ENCODE results near the gene ACTL8. TPM values are rescaled to one million over a fixed set of nuclear protein-coding genes. Genes with fewer than 3 reads are reported as not detected.

The ACTL8 gene
- total and polyA plus RNA-seq, 2 of the 4 experiments (the other 2 are of a cell fraction) = under 0.01 to 0.07 TPM

DNA sequence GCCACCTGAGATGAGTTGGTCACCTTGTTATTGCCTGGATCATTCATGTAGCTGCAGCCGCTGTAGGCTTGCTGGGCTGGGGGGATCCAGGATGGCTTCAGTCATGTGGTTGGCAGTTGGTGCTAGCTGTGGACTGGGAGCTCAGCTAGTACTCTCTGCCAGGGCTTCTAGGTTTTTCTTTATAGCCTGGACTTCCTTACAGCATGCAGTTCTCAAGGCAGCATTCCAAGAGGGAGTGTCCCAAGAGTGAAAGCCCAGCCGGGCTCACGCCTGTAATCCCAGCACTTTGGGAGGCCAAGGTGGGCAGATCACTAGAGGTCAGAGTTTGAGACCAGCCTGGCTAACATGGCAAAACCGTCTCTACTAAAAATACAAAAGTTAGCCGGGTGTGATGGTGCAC lies 23.7 kb upstream of the ACTL8 start:
- no TSS peak for BruUV-seq (replicated peaks)

More for the DNA sequence above, 23.7 kb upstream of the ACTL8 start:
- intact Hi-C loops (cut with micrococcal nuclease) (no loop called here), in situ Hi-C loops (cut with MboI; ENCODE audit: low sequenced_read_pairs) (no loop called here), dilution Hi-C loops (cut with HindIII; ENCODE audit: low sequenced_read_pairs, unreplicated experiment) (no loop called here)
- H3K9me3 ChIP-seq (ENCODE audit: control insufficient read depth, insufficient read depth, low read length) = no peaks in the 10 kb centered on the region; the same call in 1 of the 2 replicates
- 60% methylated on average over 1 of the region's 5 CpGs; no CpG with 5 or more reads in 1 of the 2 experiments for WGBS, 2 experiments (ENCODE audit: extremely low coverage in 2 of 2, insufficient read length in 1 of 2)
- no peak overlapping the region for H2BK5ac ChIP-seq (ENCODE audit: low read depth, low read length, poor library complexity, severe bottlenecking)
- no peak overlapping the region for H2AK5ac ChIP-seq (ENCODE audit: low read depth, low read length)
- H2BK15ac ChIP-seq (ENCODE audit: low read depth, low read length) = no peak overlapping the region
- ATAC-seq (ENCODE audit: low read depth) = no peak
- no peak overlapping the region for H4K91ac ChIP-seq (ENCODE audit: insufficient read depth, low read depth, low read length)
- no peak overlapping the region for H2AK9ac ChIP-seq (replicated peaks; ENCODE audit: low read depth, low read length, poor library complexity)
- no peaks in the 10 kb centered on the region for H3K79me1 ChIP-seq (ENCODE audit: low read depth in 1 of 2, low read length in 2 of 2)
- no peak overlapping the region for H3K4ac ChIP-seq (ENCODE audit: low read depth, low read length)
- ChIA-PET CTCF (no interaction called here), POLR2A (ENCODE audit: unreplicated experiment) (no interaction called here)
- peaks cover 16% of the 10 kb centered on the region for H3K27me3 ChIP-seq (ENCODE audit: control insufficient read depth, insufficient read depth, low read length)
- H4K8ac ChIP-seq (ENCODE audit: low read depth in 2 of 2, low read length in 2 of 2) = no peak overlapping the region
- no peaks in the 10 kb centered on the region for H3K36me3 ChIP-seq (ENCODE audit: control insufficient read depth, insufficient read depth, low read length)
- no peaks in the 10 kb centered on the region for H4K20me1 ChIP-seq (ENCODE audit: insufficient read depth, low read length)
- H3K9me1 ChIP-seq (ENCODE audit: insufficient read depth, low read length) = no peaks in the 10 kb centered on the region
- H3K4me1 ChIP-seq (ENCODE audit: control insufficient read depth, insufficient read depth, low read length) = no peaks in the 10 kb centered on the region
- no peak overlapping the region for H3K56ac ChIP-seq (ENCODE audit: extremely low read depth, insufficient read depth, low read length)
- no peak overlapping the region for H3K9ac ChIP-seq (ENCODE audit: low read depth, low read length)
- H4K5ac ChIP-seq (ENCODE audit: low read depth, low read length) = no peak overlapping the region
- H3K14ac ChIP-seq (replicated peaks; ENCODE audit: low read depth, low read length) = no peak overlapping the region
- peak; percentile 3 for DNase-seq
- H2AFZ ChIP-seq (replicated peaks; ENCODE audit: low read length, poor library complexity) = no peak overlapping the region
- no peak overlapping the region for H3K4me3 ChIP-seq (ENCODE audit: insufficient read depth, low read depth, low read length)
- H2BK120ac ChIP-seq (ENCODE audit: low read depth, low read length) = no peak overlapping the region
- H3K4me2 ChIP-seq (ENCODE audit: low read depth, low read length) = no peak overlapping the region
- no peak overlapping the region for H3K27ac ChIP-seq (ENCODE audit: insufficient read depth, low read length)
- no peak overlapping the region for H3K23ac ChIP-seq (ENCODE audit: low read depth, low read length)
- TF ChIP-seq, protein P1, sequence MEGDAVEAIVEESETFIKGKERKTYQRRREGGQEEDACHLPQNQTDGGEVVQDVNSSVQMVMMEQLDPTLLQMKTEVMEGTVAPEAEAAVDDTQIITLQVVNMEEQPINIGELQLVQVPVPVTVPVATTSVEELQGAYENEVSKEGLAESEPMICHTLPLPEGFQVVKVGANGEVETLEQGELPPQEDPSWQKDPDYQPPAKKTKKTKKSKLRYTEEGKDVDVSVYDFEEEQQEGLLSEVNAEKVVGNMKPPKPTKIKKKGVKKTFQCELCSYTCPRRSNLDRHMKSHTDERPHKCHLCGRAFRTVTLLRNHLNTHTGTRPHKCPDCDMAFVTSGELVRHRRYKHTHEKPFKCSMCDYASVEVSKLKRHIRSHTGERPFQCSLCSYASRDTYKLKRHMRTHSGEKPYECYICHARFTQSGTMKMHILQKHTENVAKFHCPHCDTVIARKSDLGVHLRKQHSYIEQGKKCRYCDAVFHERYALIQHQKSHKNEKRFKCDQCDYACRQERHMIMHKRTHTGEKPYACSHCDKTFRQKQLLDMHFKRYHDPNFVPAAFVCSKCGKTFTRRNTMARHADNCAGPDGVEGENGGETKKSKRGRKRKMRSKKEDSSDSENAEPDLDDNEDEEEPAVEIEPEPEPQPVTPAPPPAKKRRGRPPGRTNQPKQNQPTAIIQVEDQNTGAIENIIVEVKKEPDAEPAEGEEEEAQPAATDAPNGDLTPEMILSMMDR (conservative IDR thresholded peaks at IDR 0.05; ENCODE audit: low read depth, low read length) = no peak
- TF ChIP-seq RAD21 (IDR thresholded peaks at IDR 0.05; ENCODE audit: low read length) = no peak
- no peak for TF ChIP-seq BHLHE40 (IDR thresholded peaks at IDR 0.05; ENCODE audit: low read depth, low read length)
- no peak for TF ChIP-seq RCOR1 (IDR thresholded peaks at IDR 0.05; ENCODE audit: insufficient replicate concordance, low read length)
- TF ChIP-seq, protein P2, sequence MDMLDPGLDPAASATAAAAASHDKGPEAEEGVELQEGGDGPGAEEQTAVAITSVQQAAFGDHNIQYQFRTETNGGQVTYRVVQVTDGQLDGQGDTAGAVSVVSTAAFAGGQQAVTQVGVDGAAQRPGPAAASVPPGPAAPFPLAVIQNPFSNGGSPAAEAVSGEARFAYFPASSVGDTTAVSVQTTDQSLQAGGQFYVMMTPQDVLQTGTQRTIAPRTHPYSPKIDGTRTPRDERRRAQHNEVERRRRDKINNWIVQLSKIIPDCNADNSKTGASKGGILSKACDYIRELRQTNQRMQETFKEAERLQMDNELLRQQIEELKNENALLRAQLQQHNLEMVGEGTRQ (IDR thresholded peaks at IDR 0.05; ENCODE audit: low read depth, low read length) = no peak
- TF ChIP-seq, protein P3, sequence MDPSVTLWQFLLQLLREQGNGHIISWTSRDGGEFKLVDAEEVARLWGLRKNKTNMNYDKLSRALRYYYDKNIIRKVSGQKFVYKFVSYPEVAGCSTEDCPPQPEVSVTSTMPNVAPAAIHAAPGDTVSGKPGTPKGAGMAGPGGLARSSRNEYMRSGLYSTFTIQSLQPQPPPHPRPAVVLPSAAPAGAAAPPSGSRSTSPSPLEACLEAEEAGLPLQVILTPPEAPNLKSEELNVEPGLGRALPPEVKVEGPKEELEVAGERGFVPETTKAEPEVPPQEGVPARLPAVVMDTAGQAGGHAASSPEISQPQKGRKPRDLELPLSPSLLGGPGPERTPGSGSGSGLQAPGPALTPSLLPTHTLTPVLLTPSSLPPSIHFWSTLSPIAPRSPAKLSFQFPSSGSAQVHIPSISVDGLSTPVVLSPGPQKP (IDR thresholded peaks at IDR 0.05; ENCODE audit: borderline replicate concordance, low read depth, low read length) = no peak
- TF ChIP-seq NFE2L2 (IDR thresholded peaks at IDR 0.05; ENCODE audit: low read depth, low read length) = no peak
- TF ChIP-seq MAFK (IDR thresholded peaks at IDR 0.05; ENCODE audit: low read depth, low read length) = no peak
- TF ChIP-seq CHD1 (IDR thresholded peaks at IDR 0.05; ENCODE audit: low read depth, low read length) = no peak
- no peak for TF ChIP-seq POLR2A (IDR thresholded peaks at IDR 0.05; ENCODE audit: low read depth, low read length)
- TF ChIP-seq MAZ (IDR thresholded peaks at IDR 0.05; ENCODE audit: borderline replicate concordance, low read depth, low read length) = no peak
- TF ChIP-seq MXI1 (IDR thresholded peaks at IDR 0.05; ENCODE audit: borderline replicate concordance, low read depth, low read length) = no peak
- TF ChIP-seq CEBPB (IDR thresholded peaks at IDR 0.05; ENCODE audit: low read depth, low read length) = no peak
- TF ChIP-seq SMC3 (IDR thresholded peaks at IDR 0.05; ENCODE audit: low read depth, low read length) = no peak
- no peak for TF ChIP-seq FOS (IDR thresholded peaks at IDR 0.05; ENCODE audit: low read depth, low read length)
- H2BK20ac ChIP-seq (ENCODE audit: low read depth, low read length) = no peak overlapping the region
- no peak overlapping the region for H3K18ac ChIP-seq (ENCODE audit: low read depth, low read length)

Data from IMR-90 (cell line).